HepG2 (cell line): Measurements from ENCODE around the gene CDHR3. TPM values are rescaled to one million over a fixed set of nuclear protein-coding genes. Genes with fewer than 3 reads are reported as not detected.
A peak's percentile ranks its signal among the peaks of the same experiment; 100 is the strongest.

Source experiments
- AKAP8 ChIP-seq: sonication (generic); formaldehyde crosslinking; IDR thresholded peaks from 2 replicates; pipeline ENCODE4 v1.5.1; 2020; ENCODE audit warnings: mild to moderate bottlenecking, missing genetic modification reagents
- CBX5 ChIP-seq: sonication (generic); formaldehyde crosslinking; IDR thresholded peaks from 2 replicates; pipeline ENCODE4 v1.4.0; 2020; ENCODE audit warnings: missing genetic modification reagents, borderline replicate concordance
- CCAR2 ChIP-seq: fragments of 200-400 bp; formaldehyde crosslinking; optimal IDR thresholded peaks from 2 replicates; pipeline ENCODE3; 2018; ENCODE audit warnings: low read depth, mild to moderate bottlenecking, low read length, moderate library complexity
- CENPX ChIP-seq: sonication (generic); formaldehyde crosslinking; IDR thresholded peaks from 2 replicates; pipeline ENCODE4 v1.9.0; 2021; ENCODE audit warnings: mild to moderate bottlenecking, missing genetic modification reagents, moderate library complexity
- ELF1 ChIP-seq: sonication (generic); formaldehyde crosslinking; IDR thresholded peaks from 2 replicates; pipeline ENCODE4 v1.4.0; 2020; ENCODE audit warnings: missing genetic modification reagents
- IRF1 ChIP-seq: sonication (generic); formaldehyde crosslinking; IDR thresholded peaks from 2 replicates; pipeline ENCODE4 v1.4.0; 2020; ENCODE audit warnings: low read depth, mild to moderate bottlenecking, missing genetic modification reagents
- IRF9 ChIP-seq: sonication (generic); formaldehyde crosslinking; IDR thresholded peaks from 2 replicates; pipeline ENCODE4 v1.8.0; 2022; ENCODE audit warnings: missing genetic modification reagents, mild to moderate bottlenecking, borderline replicate concordance
- KDM5A ChIP-seq: fragments of 200-600 bp; sonication (generic); IDR thresholded peaks from 2 replicates; pipeline ENCODE4 v1.7.0; 2018; ENCODE audit warnings: antibody characterized with exemption, mild to moderate bottlenecking, low read length, borderline replicate concordance
- KDM6A ChIP-seq: IDR thresholded peaks from 2 replicates; pipeline ENCODE4 v1.6.1; 2016; ENCODE audit warnings: low read depth
- LRRFIP1 ChIP-seq: sonication (generic); formaldehyde crosslinking; conservative IDR thresholded peaks from 2 replicates; pipeline ENCODE4 v1.4.0; 2020; ENCODE audit warnings: missing genetic modification reagents
- NFIB ChIP-seq: sonication (generic); formaldehyde crosslinking; IDR thresholded peaks from 2 replicates; pipeline ENCODE4 v1.9.0; 2021; ENCODE audit warnings: missing genetic modification reagents, mild to moderate bottlenecking, borderline replicate concordance
- POLR2G ChIP-seq: fragments of 200-400 bp; formaldehyde crosslinking; IDR thresholded peaks from 2 replicates; pipeline ENCODE4 v1.6.1; 2018; ENCODE audit warnings: mild to moderate bottlenecking, low read depth, low read length, moderate library complexity
- ZBTB43 ChIP-seq: sonication (generic); formaldehyde crosslinking; conservative IDR thresholded peaks from 2 replicates; pipeline ENCODE4 v1.4.0; 2020; ENCODE audit warnings: missing genetic modification reagents
- ZFAT ChIP-seq: sonication (generic); formaldehyde crosslinking; conservative IDR thresholded peaks from 2 replicates; pipeline ENCODE4 v1.8.1; 2023; ENCODE audit warnings: missing genetic modification reagents, inconsistent platforms
- ZFY ChIP-seq: sonication (generic); formaldehyde crosslinking; IDR thresholded peaks from 2 replicates; pipeline ENCODE4 v1.4.0; 2020; ENCODE audit warnings: missing genetic modification reagents
- ZNF17 ChIP-seq: sonication (generic); formaldehyde crosslinking; IDR thresholded peaks from 2 replicates; pipeline ENCODE4 v1.5.0; 2020; ENCODE audit warnings: mild to moderate bottlenecking, missing genetic modification reagents
- ZNF207 ChIP-seq: fragments of 450-650 bp; IDR thresholded peaks from 2 replicates; pipeline ENCODE4 v1.6.1; 2016; ENCODE audit warnings: antibody characterized with exemption, borderline replicate concordance
- ZNF281 ChIP-seq: sonication (generic); formaldehyde crosslinking; IDR thresholded peaks from 2 replicates; pipeline ENCODE4 v1.4.0; 2020; ENCODE audit warnings: missing genetic modification reagents, borderline replicate concordance
- ZNF543 ChIP-seq: sonication (generic); formaldehyde crosslinking; IDR thresholded peaks from 2 replicates; pipeline ENCODE4 v1.4.0; 2020; ENCODE audit warnings: mild to moderate bottlenecking, missing genetic modification reagents
- ZNF557 ChIP-seq: sonication (generic); formaldehyde crosslinking; IDR thresholded peaks from 2 replicates; pipeline ENCODE4 v1.4.0; 2020; ENCODE audit warnings: missing genetic modification reagents
- ZNF780A ChIP-seq: sonication (generic); formaldehyde crosslinking; IDR thresholded peaks from 2 replicates; pipeline ENCODE4 v1.8.0; 2022; ENCODE audit warnings: mild to moderate bottlenecking, missing genetic modification reagents, moderate library complexity
- ZSCAN21 ChIP-seq: sonication (generic); formaldehyde crosslinking; IDR thresholded peaks from 2 replicates; pipeline ENCODE4 v1.8.0; 2022; ENCODE audit warnings: mild to moderate bottlenecking, missing genetic modification reagents, moderate library complexity, borderline replicate concordance
- polyA plus RNA-seq, 8 experiments: library from polyadenylated mRNA; depleted of rRNA in 3 of 8; stranded (reverse) in 7 of 8; unstranded in 1 of 8; fragments of >200 nt; fragmentation: Illumina TruSeq in 4 of 8; extraction: Trizol in 4 of 8; gene quantifications; 2 replicates each; pipeline versions ENCODE4 v1.2.1 to v1.2.3, GENCODE V29; 2011 to 2016; ENCODE audit warnings: low read depth in 4 of 8, missing spikeins in 1 of 8, mixed read lengths in 1 of 8; ENCODE audit not compliant: insufficient read depth in 1 of 8
- total RNA-seq, 5 experiments: library from RNA; depleted of rRNA; stranded (reverse); fragments of >200 nt; fragmentation: Illumina TruSeq; extraction: Trizol; gene quantifications; 2 replicates each; pipeline ENCODE4 v1.2.3, GENCODE V29; 2016; ENCODE audit warnings: low read depth in 1 of 5

CDHR3 gene
- total and polyA plus RNA-seq, 2 of the 13 experiments (the other 11 are each of a cell fraction or from before 2014, with no cell fraction given) = 6.5 to 11.8 TPM

GRCh38 chr7:106071999-106072714, 109.1 kb downstream of the CDHR3 start (continued):
- TF ChIP-seq ZFAT (CRISPR knock-in tag) (no peak), ZNF281 (CRISPR knock-in tag) (no peak), KDM5A (no peak), ZBTB43 (CRISPR knock-in tag) (0 out of 2 replicates have a peak, but pooled peaks have one; percentile 35), POLR2G (no peak), LRRFIP1 (CRISPR knock-in tag) (no peak), ZNF543 (CRISPR knock-in tag) (peak; percentile 48; the same call in 1 of the 2 replicates), ZNF207 (no peak), CENPX (CRISPR knock-in tag) (no peak), ZNF557 (CRISPR knock-in tag) (no peak), ZSCAN21 (CRISPR knock-in tag) (no peak), ZNF17 (no peak), ELF1 (CRISPR knock-in tag) (0 out of 2 replicates have a peak, but pooled peaks have one; percentile 14), CBX5 (no peak), NFIB (CRISPR knock-in tag) (no peak), IRF1 (CRISPR knock-in tag) (no peak), ZFY (CRISPR knock-in tag) (peak; percentile 40; the same call in 1 of the 2 replicates), AKAP8 (CRISPR knock-in tag) (no peak), KDM6A (CRISPR knock-in tag) (peak; percentile 38; the same call in 1 of the 2 replicates), CCAR2 (no peak), IRF9 (CRISPR knock-in tag) (no peak), ZNF780A (CRISPR knock-in tag) (no peak)
